AG09319 (cell line): ENCODE measurements around the gene DNAJC1.

Experiments
- DNase-seq: peaks from one replicate; pipeline ENCODE4 v3.0.0-alpha.2; 2010; ENCODE audit warnings: low read depth; ENCODE audit errors: extremely low read depth
- CTCF ChIP-seq: IDR thresholded peaks from 2 replicates; pipeline ENCODE4 v1.5.1; 2011; ENCODE audit warnings: low read depth, mild to moderate bottlenecking, inconsistent platforms, low read length, moderate library complexity

DNAJC1 gene

GRCh38 chr10:21740989-21741388 is 262.5 kb downstream of the DNAJC1 start:
- TF ChIP-seq CTCF: no peak

GRCh38 chr10:21737106-21737505 is 266.4 kb downstream of the DNAJC1 start:
- no peak for TF ChIP-seq CTCF
- DNase-seq: no peak

More at GRCh38 chr10:21740989-21741388, 262.5 kb downstream of the DNAJC1 start:
- DNase-seq: no peak

- no peak for DNase-seq
- TF ChIP-seq CTCF: no peak
These were observed 269.8 kb downstream of the DNAJC1 start for GRCh38 chr10:21733710-21734109.

GRCh38 chr10:21732067-21732772 is 271.3 kb downstream of the DNAJC1 start:
- peak; percentile 58 for DNase-seq
- peak; percentile 96 for TF ChIP-seq CTCF

GRCh38 chr10:21728618-21729017 is 274.9 kb downstream of the DNAJC1 start:
- no peak for DNase-seq
- TF ChIP-seq CTCF: no peak

- no peak for DNase-seq
- TF ChIP-seq CTCF: no peak
These were observed 275.9 kb downstream of the DNAJC1 start for GRCh38 chr10:21727452-21728168.

GRCh38 chr10:21726601-21727225 is 276.8 kb downstream of the DNAJC1 start:
- no peak for TF ChIP-seq CTCF
- DNase-seq: no peak
